ENCODE measurements around the gene COL21A1.

The COL21A1 gene

GRCh38 chr6:56244089-56244488 lies 3.3 kb downstream of the COL21A1 start:
- no peak overlapping the region for H3K27ac ChIP-seq
- TF ChIP-seq CTCF (conservative IDR thresholded peaks at IDR 0.05), result no peak
- no peak for TF ChIP-seq ZFX (IDR thresholded peaks at IDR 0.05)

GRCh38 chr6:56243518-56244070 lies 3.8 kb downstream of the COL21A1 start:
- TF ChIP-seq CTCF (conservative IDR thresholded peaks at IDR 0.05) (no peak), ZFX (IDR thresholded peaks at IDR 0.05) (no peak)

GRCh38 chr6:56242346-56242745 lies 5.0 kb downstream of the COL21A1 start:
- TF ChIP-seq ZFX (IDR thresholded peaks at IDR 0.05), result no peak
- TF ChIP-seq CTCF (conservative IDR thresholded peaks at IDR 0.05), result no peak
- H3K27ac ChIP-seq, result no peak overlapping the region

More at GRCh38 chr6:56243518-56244070, 3.8 kb downstream of the COL21A1 start:
- H3K27ac ChIP-seq, result no peak overlapping the region

- no peak overlapping the region for H3K27ac ChIP-seq
- TF ChIP-seq ZFX (IDR thresholded peaks at IDR 0.05), result no peak
Measured at GRCh38 chr6:56241124-56241802, 6.1 kb downstream of the COL21A1 start.

GRCh38 chr6:56238352-56238751 lies 9.0 kb downstream of the COL21A1 start:
- no peak overlapping the region for H3K27ac ChIP-seq
- TF ChIP-seq CTCF (conservative IDR thresholded peaks at IDR 0.05), result no peak
- no peak for TF ChIP-seq ZFX (IDR thresholded peaks at IDR 0.05)

GRCh38 chr6:56235245-56235644 lies 12.1 kb downstream of the COL21A1 start:
- no peak overlapping the region for H3K27ac ChIP-seq
- TF ChIP-seq CTCF (conservative IDR thresholded peaks at IDR 0.05), result no peak
- TF ChIP-seq ZFX (IDR thresholded peaks at IDR 0.05), result no peak

GRCh38 chr6:56232436-56232835 lies 14.9 kb downstream of the COL21A1 start:
- TF ChIP-seq CTCF (conservative IDR thresholded peaks at IDR 0.05), result no peak
- no peak for TF ChIP-seq ZFX (IDR thresholded peaks at IDR 0.05)
- H3K27ac ChIP-seq, result no peak overlapping the region

- TF ChIP-seq CTCF (conservative IDR thresholded peaks at IDR 0.05) (no peak), ZFX (IDR thresholded peaks at IDR 0.05) (no peak)
Measured at GRCh38 chr6:56231827-56232226, 15.6 kb downstream of the COL21A1 start.

More at GRCh38 chr6:56231827-56232226, 15.6 kb downstream of the COL21A1 start:
- no peak overlapping the region for H3K27ac ChIP-seq

Measured in C4-2B (cell line).